LNCaP clone FGC (cell line): ENCODE data around the gene BMPR1B.
"Not testable (repeated sequence)": the region's sequence is repeated elsewhere in the genome, so short reads cannot be mapped to it uniquely, and the experiment has no call there.

Experiments
- DNase-seq: peaks from one replicate; pipeline ENCODE4 v3.0.0-alpha.2; 2011; ENCODE audit warnings: low read depth
- H3K4me3 ChIP-seq: 2 replicates; pipeline ENCODE4 v1.5.1; 2011; ENCODE audit warnings: mild to moderate bottlenecking, low read depth, low read length, control low read depth
- TF ChIP-seq, protein P1 (sequence below): IDR thresholded peaks from 2 replicates; pipeline ENCODE4 v1.5.1; 2012; ENCODE audit warnings: mild to moderate bottlenecking; ENCODE audit not compliant: control insufficient read depth, insufficient read depth; ENCODE audit errors: extremely low read depth

The BMPR1B gene

DNA sequence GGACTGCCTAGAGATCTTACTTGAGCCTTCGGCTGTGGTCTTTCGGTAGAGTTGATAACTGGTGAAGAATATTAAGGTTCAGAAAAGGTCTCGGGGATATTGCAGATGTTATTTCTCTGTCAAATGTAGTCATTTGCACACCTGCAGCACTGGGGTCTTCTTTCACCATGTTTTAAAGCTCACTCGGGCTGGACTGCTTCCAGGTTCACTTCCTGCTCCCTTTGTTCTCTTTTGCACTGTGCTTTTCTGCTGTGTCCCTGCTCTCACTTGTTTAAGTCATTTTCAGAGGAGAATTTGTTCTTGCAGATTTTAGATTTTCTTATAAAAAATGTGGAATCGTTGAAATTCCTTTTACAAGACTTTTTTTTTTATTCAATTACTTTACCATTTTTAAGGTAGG lies 68.5 kb downstream of the BMPR1B start:
- DNase-seq, result no peak

DNA sequence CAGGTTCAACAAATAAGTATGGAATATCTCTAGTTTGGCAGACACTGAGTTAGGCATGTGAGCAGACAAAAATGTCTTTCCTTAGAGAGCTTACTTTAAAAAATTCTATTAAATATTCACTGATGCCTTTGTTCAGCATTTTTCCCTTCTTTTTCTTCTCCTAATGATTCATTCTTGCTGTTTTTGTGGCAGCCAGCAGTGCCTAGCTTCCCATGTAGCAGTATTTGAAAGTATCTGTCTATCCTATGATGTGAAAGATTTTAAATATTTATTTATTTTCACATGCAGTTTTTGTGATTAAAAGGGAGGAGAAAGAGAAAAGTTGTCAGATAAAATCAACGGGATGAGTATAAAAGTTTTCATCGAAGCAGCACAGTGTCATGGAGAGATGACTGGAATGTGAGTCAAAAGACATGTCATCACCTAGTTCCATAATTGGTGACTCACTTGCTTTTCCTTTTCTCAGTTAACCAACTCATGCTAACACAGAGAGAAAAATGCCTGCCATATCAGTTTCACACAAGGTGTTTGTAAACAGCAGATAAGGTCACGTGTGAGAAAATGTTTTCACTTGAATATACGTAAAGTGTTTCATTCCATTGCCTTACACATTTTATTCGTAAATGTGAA lies 69.8 kb downstream of the BMPR1B start:
- H3K4me3 ChIP-seq, result no peak overlapping the region
- TF ChIP-seq, protein P1, sequence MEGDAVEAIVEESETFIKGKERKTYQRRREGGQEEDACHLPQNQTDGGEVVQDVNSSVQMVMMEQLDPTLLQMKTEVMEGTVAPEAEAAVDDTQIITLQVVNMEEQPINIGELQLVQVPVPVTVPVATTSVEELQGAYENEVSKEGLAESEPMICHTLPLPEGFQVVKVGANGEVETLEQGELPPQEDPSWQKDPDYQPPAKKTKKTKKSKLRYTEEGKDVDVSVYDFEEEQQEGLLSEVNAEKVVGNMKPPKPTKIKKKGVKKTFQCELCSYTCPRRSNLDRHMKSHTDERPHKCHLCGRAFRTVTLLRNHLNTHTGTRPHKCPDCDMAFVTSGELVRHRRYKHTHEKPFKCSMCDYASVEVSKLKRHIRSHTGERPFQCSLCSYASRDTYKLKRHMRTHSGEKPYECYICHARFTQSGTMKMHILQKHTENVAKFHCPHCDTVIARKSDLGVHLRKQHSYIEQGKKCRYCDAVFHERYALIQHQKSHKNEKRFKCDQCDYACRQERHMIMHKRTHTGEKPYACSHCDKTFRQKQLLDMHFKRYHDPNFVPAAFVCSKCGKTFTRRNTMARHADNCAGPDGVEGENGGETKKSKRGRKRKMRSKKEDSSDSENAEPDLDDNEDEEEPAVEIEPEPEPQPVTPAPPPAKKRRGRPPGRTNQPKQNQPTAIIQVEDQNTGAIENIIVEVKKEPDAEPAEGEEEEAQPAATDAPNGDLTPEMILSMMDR, result no peak
- DNase-seq, result no peak

More for the DNA sequence above, 68.5 kb downstream of the BMPR1B start:
- H3K4me3 ChIP-seq, result no peak overlapping the region
- TF ChIP-seq, protein P1, result no peak

DNA sequence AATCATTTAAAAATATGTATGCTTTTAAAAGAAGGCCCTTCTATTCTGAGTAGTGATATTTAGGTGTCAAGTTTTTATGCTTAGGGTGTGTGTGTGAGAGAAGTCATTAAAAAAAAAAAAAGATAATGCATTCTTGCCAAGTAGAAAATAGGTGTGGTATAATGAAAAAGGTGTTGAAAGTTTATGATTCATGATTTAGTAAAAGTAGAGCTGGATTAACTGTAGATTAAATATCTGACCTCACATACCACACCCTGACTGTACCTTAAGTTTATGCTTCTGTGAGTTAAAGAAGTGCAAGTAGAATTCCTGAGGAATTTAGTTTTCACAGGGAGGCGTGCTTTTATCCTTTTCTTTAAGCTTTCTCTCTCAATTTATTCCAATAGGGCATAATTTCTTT lies 71.1 kb downstream of the BMPR1B start:
- no peak for DNase-seq
- no peak overlapping the region for H3K4me3 ChIP-seq
- TF ChIP-seq, protein P1, result no peak

DNA sequence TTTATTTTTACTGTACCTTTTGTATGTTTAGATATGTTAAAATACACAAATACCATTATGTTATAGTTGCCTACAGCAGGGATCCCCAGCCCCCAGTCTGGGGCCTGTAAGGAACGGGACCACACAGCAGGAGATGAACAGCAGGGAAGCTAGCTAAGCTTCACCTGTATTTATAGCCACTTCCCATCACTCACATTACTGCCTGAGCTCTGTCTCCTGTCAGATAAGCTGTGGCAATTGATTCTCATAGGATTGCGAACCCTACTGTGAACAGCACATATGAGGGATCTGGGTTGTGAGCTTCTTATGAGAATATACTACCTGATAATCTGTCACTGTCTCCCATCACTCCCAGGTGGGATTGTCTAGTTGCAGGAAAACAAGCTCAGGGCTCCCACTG lies 73.9 kb downstream of the BMPR1B start:
- DNase-seq, result no peak
- no peak overlapping the region for H3K4me3 ChIP-seq
- TF ChIP-seq, protein P1, result no peak

DNA sequence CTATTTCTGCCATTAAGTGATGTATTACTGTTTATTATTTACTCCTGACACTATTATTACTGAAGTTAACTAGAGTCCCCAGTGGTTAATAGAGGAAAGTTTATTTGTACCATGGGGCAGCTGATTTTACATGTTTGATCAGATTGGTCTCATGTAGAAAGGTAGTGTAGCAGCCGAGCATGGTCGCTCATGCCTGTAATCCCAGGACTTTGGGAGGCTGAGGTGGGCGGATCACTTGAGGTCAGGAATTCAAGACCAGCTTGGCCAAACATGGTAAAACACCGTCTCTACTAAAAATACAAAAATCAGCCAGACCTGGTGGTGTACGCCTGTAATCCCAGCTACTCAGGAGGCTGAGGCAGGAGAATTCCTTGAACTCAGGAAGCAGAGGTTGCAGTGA lies 74.6 kb downstream of the BMPR1B start:
- DNase-seq, H3K4me3 ChIP-seq: not testable (repeated sequence)

DNA sequence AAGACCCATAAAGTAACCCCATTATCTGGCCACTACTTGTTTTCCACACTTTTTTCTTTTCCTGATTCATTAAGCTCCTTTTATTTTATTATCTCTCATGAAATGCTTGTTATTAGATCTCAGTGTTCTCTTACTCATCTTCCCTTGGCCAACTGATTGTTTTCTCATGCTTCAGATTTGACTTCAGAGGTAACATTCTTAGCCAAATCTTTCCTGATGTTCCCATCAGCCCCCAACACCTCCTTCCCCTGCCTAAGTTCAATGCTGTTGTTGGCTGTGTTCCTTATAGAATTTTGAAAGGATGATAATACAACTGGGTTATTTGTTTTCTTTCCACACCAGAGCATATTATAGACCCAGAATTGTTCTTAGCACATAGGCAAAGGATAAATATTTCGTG lies 75.6 kb downstream of the BMPR1B start:
- TF ChIP-seq, protein P1, result no peak
- H3K4me3 ChIP-seq, result no peak overlapping the region
- DNase-seq, result peak; percentile 64

DNA sequence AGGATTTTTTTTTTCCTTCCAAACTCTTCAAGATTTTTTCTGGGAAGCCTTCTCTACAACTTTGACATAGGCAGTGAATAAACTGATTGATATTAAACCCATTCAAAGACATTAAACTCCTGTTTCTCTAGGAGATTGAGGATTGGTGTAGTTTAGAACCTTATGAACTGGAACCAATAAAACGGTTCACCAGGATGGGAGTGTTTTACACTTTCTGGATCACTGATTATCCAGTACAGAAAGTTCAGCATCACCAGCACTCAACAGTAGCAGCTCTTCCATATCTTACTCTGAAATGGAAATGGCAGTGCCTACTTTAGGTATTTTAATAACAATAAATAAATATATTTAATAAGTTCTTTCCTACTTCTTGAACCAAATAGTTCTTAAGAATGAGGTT lies 76.7 kb downstream of the BMPR1B start:
- DNase-seq, result no peak
- TF ChIP-seq, protein P1, result no peak
- H3K4me3 ChIP-seq, result no peak overlapping the region

DNA sequence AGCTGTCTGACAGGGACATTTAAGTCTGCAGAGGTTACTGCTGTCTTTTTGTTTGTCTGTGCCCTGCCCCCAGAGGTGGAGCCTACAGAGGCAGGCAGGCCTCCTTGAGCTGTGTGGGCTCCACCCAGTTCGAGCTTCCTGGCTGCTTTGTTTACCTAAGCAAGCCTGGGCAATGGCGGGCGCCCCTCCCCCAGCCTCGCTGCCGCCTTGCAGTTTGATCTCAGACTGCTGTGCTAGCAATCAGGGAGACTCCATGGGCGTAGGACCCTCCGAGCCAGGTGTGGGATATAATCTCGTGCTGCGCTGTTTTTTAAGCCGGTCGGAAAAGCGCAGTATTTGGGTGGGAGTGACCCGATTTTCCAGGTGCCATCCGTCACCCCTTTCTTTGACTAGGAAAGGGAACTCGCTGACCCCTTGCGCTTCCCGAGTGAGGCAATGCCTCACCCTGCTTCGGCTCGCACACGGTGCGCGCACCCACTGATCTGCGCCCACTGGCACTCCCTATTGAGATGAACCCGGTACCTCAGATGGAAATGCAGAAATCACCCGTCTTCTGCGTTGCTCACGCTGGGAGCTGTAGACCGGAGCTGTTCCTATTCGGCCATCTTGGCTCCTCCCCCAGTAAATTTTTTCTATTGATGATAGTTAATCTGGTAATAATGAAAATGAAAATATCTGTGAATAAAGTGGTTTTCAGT lies 83.6 kb downstream of the BMPR1B start:
- H3K4me3 ChIP-seq, DNase-seq: not testable (repeated sequence)
